GM18505 (cell line): Measurements from ENCODE around the gene ACAA1.
"Not testable (repeated sequence)": the region's sequence is repeated elsewhere in the genome, so short reads cannot be mapped to it uniquely, and the experiment has no call there.

Experiments used
- ATAC-seq: cut with Tn5 transposase; IDR thresholded peaks from one replicate; pipeline ENCODE4 v1.9.1; 2021; ENCODE audit not compliant: unreplicated experiment
- POLR2A ChIP-seq: IDR thresholded peaks from 4 replicates; pipeline ENCODE4 v1.6.1; 2011; ENCODE audit warnings: borderline replicate concordance; ENCODE audit not compliant: insufficient read depth, insufficient read length; ENCODE audit errors: extremely low read depth

The ACAA1 gene

GRCh38 chr3:38163841-38164642 is 27.1 kb upstream of the ACAA1 start:
- TF ChIP-seq POLR2A: no peak

GRCh38 chr3:38163117-38163840 is 26.4 kb upstream of the ACAA1 start:
- ATAC-seq: no peak
- TF ChIP-seq POLR2A: no peak

More at GRCh38 chr3:38163841-38164642, 27.1 kb upstream of the ACAA1 start:
- no peak for ATAC-seq

- ATAC-seq: not testable (repeated sequence)
These were observed 23.8 kb upstream of the ACAA1 start for GRCh38 chr3:38160704-38161103.

- no peak for ATAC-seq
- no peak for TF ChIP-seq POLR2A
These were observed 21.5 kb upstream of the ACAA1 start for GRCh38 chr3:38158472-38158871.

GRCh38 chr3:38157595-38157994 is 20.7 kb upstream of the ACAA1 start:
- ATAC-seq: no peak
- no peak for TF ChIP-seq POLR2A

GRCh38 chr3:38157117-38157516 is 20.2 kb upstream of the ACAA1 start:
- TF ChIP-seq POLR2A: no peak
- ATAC-seq: no peak

- TF ChIP-seq POLR2A: no peak
- ATAC-seq: no peak
These were observed 18.9 kb upstream of the ACAA1 start for GRCh38 chr3:38155825-38156224.

GRCh38 chr3:38154625-38155255 is 17.8 kb upstream of the ACAA1 start:
- ATAC-seq: no peak

GRCh38 chr3:38154033-38154494 is 17.1 kb upstream of the ACAA1 start:
- no peak for TF ChIP-seq POLR2A
- no peak for ATAC-seq

More at GRCh38 chr3:38154625-38155255, 17.8 kb upstream of the ACAA1 start:
- no peak for TF ChIP-seq POLR2A

- no peak for ATAC-seq
- no peak for TF ChIP-seq POLR2A
These were observed 16.3 kb upstream of the ACAA1 start for GRCh38 chr3:38153221-38153620.

- no peak for TF ChIP-seq POLR2A
- no peak for ATAC-seq
These were observed 15.7 kb upstream of the ACAA1 start for GRCh38 chr3:38152609-38153008.

- TF ChIP-seq POLR2A: no peak
- ATAC-seq: no peak
These were observed 14.8 kb upstream of the ACAA1 start for GRCh38 chr3:38151667-38152265.

GRCh38 chr3:38150780-38151528 is 14.0 kb upstream of the ACAA1 start:
- ATAC-seq: no peak
- TF ChIP-seq POLR2A: no peak

GRCh38 chr3:38149708-38150107 is 12.8 kb upstream of the ACAA1 start:
- no peak for ATAC-seq
- no peak for TF ChIP-seq POLR2A
